Prostate gland (tissue), 2 donors: ENCODE results near the gene NISCH. TPM values are rescaled to one million over a fixed set of nuclear protein-coding genes. Genes with fewer than 3 reads are reported as not detected.

Experiments used
- DNase-seq: peaks from one replicate; pipeline ENCODE4 v3.0.0-alpha.2; 2019; ENCODE audit warnings: low spot score
- H3K27ac ChIP-seq, 2 donors: fragments of 200-600 bp; sonication (generic); 2 replicates each; pipeline ENCODE4 v1.5.1; 2017 to 2019
- H3K27me3 ChIP-seq: fragments of 200-600 bp; sonication (generic); replicated peaks from 2 replicates; pipeline ENCODE4 v1.5.1; 2019; ENCODE audit not compliant: insufficient read depth
- H3K36me3 ChIP-seq, 2 donors: fragments of 200-600 bp; sonication (generic); 1 replicate in 1 of 2; 2 replicates in 1 of 2; pipeline versions ENCODE4 v1.5.1 to v1.8.1; 2017 to 2019
- H3K4me1 ChIP-seq: fragments of 200-600 bp; sonication (generic); replicated peaks from 2 replicates; pipeline ENCODE4 v1.5.1; 2019
- H3K4me3 ChIP-seq, 2 donors: fragments of 200-600 bp; sonication (generic); 2 replicates each; pipeline ENCODE4 v1.5.1; 2017 to 2019
- H3K9me3 ChIP-seq: fragments of 200-600 bp; sonication (generic); 2 replicates; pipeline ENCODE4 v1.5.1; 2017
- CTCF ChIP-seq, 4 experiments: fragments of 200-600 bp in 2 of 4; fragments of 450-650 bp in 2 of 4; sonication (generic) in 2 of 4; IDR thresholded peaks; 1 replicate in 3 of 4; 2 replicates in 1 of 4; pipeline ENCODE4 v1.5.1; 2016 to 2019; ENCODE audit warnings: antibody characterized with exemption in 4 of 4, mild to moderate bottlenecking in 2 of 4, moderate library complexity in 2 of 4
- POLR2A ChIP-seq: fragments of 450-650 bp; IDR thresholded peaks from one replicate; pipeline ENCODE4 v1.6.1; 2016; ENCODE audit warnings: antibody characterized with exemption, mild to moderate bottlenecking
- POLR2AphosphoS5 ChIP-seq: sonication (generic); formaldehyde crosslinking; IDR thresholded peaks from one replicate; pipeline ENCODE4 v1.6.1; 2017; ENCODE audit warnings: antibody characterized with exemption
- WGBS: methylation state at CpG from one replicate; pipeline ENCODE4 v1.1.5; 2018; 5-methylcytosine and 5-hydroxymethylcytosine counted together
- intact Hi-C: fragments of 100-400 bp; cut with DNase I; formaldehyde crosslinking; loops from one replicate; pipeline ENCODE4 v1.14.2; 2022
- total RNA-seq, 2 donors: library from RNA; depleted of rRNA; stranded (reverse); fragments of >200 nt; gene quantifications; one replicate each; pipeline ENCODE4 v1.1.0, GENCODE V29; 2016

NISCH gene
- total RNA-seq, 2 donors from 2014 or later, result 107 to 277 TPM

- peaks cover 51 to 68% of the 10 kb centered on the region in 2 donors for H3K36me3 ChIP-seq
These were observed 22.3 kb downstream of the NISCH start for GRCh38 chr3:52477796-52478095.

DNA sequence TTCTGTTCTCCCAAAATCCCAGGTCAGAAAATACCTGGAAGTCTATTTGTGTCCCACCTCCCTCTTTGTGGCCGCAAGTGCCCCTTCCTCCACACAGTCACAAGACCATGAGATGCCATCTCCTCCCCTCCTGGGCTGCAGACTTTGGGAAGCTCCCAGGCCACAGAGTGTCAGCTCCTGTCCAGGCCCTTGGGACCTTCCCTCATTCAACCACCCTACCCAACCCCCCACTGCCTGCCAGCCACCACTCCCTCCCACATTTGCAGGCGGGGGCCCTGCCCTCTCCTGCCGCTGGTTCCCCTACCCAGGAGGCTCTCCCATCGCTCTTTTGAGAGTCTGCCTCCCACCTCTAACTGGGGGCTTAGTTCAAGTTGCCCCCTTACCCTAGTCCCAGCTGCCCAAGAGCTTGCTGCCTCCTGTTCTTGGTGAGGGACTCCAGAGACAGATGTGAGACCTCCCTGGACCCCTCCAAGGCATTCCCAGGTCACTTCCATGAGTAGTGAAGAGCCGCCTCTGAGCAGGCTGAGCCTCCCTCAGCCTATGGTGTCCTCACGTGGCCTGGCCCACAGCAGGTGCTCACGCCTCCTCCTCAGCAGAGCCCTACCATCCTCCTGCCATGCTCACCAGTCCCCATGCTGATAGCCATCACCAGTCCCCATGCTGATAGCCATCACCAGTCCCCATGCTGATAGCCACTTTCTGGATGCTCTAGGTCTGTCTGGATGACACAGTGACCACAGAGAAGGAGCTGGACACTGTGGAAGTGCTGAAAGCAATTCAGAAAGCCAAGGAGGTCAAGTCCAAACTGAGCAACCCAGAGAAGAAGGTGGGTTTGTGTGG, 23.9 kb downstream of the NISCH start:
- no peak for DNase-seq
- 92% methylated on average over 7 of the region's 7 CpGs for WGBS
- Histone ChIP-seq H3K27me3 (no peaks in the 10 kb centered on the region), H3K36me3 (peaks cover 45 to 60% of the 10 kb centered on the region in 2 donors), H3K27ac (peak overlapping the region in 1 of 2 donors; percentile 72), H3K4me1 (no peaks in the 10 kb centered on the region), H3K9me3 (no peaks in the 10 kb centered on the region), H3K4me3 (no peak overlapping the region)
- intact Hi-C loops, result loop anchor here (10.0 kb wide), 1 partner anchor 206 kb away; the partner anchor contains the start of genes GNL3 and PBRM1
- TF ChIP-seq CTCF (IDR thresholded peaks at IDR 0.05), result no peak
- TF ChIP-seq POLR2A, result no peak
- no peak for TF ChIP-seq POLR2AphosphoS5

More at GRCh38 chr3:52477796-52478095, 22.3 kb downstream of the NISCH start:
- no peaks in the 10 kb centered on the region for H3K27me3 ChIP-seq
- DNase-seq, result no peak
- no peak overlapping the region for H3K27ac ChIP-seq
- intact Hi-C loops, result loop anchor here (10.0 kb wide), 1 partner anchor 207 kb away; the partner anchor contains the start of genes GNL3 and PBRM1
- no peaks in the 10 kb centered on the region for H3K4me1 ChIP-seq
- 92% methylated on average over 6 of the region's 6 CpGs for WGBS
- TF ChIP-seq POLR2A, result no peak
- TF ChIP-seq POLR2AphosphoS5, result no peak
- no peak for TF ChIP-seq CTCF (IDR thresholded peaks at IDR 0.05)
- H3K4me3 ChIP-seq, result no peak overlapping the region
- no peaks in the 10 kb centered on the region for H3K9me3 ChIP-seq

DNA sequence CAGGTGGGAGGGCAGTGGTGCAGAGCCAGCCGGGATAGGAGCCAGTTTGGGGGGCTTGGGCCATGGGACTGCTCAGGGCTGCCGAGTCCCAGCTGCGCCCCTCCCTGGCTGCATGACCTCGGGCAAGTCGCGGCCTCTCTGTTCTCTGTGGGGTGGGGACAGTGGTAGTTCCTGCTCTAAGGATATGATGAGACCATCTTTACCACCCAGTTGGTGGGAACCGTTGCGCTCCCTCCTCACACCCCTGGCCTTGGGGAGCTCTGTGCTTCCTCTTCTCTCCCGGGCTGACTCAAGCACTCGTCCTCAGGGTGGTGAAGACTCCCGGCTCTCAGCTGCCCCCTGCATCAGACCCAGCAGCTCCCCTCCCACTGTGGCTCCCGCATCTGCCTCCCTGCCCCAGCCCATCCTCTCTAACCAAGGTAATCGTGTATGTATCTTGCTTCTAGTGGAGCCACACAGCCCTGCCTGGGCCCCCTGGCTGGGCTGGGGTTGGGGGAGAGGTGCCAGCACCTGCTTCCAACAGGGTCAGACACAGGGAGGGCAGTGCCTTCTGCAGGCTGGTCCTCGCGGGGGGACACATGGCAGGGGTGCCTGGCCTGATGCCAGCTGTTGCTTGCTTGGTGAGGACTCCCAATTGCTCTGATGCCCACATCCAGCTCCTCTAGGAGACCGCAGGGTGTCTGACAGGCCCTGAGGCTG, 24.6 kb downstream of the NISCH start:
- Histone ChIP-seq H3K9me3 (no peaks in the 10 kb centered on the region), H3K4me3 (no peak overlapping the region), H3K36me3 (peaks cover 41 to 56% of the 10 kb centered on the region in 2 donors), H3K27ac (peak overlapping the region; percentile 56 to 72), H3K4me1 (no peaks in the 10 kb centered on the region), H3K27me3 (no peaks in the 10 kb centered on the region)
- intact Hi-C loops, result loop anchor here (5.0 to 10.0 kb wide), 2 partner anchors 52 to 205 kb away; partner anchors contain the start of genes GNL3, NT5DC2 and PBRM1
- 78% methylated on average over 16 of the region's 16 CpGs for WGBS
- no peak for DNase-seq
- TF ChIP-seq CTCF (IDR thresholded peaks at IDR 0.05), result no peak
- no peak for TF ChIP-seq POLR2A
- no peak for TF ChIP-seq POLR2AphosphoS5

GRCh38 chr3:52480768-52481715, 25.6 kb downstream of the NISCH start:
- no peak overlapping the region for H3K4me3 ChIP-seq
- H3K27ac ChIP-seq, result peak overlapping the region; percentile 56 to 72
- TF ChIP-seq POLR2A, result no peak
- TF ChIP-seq CTCF (IDR thresholded peaks at IDR 0.05), result no peak
- no peaks in the 10 kb centered on the region for H3K27me3 ChIP-seq
- no peaks in the 10 kb centered on the region for H3K4me1 ChIP-seq
- WGBS, result 70% methylated on average over 27 of the region's 27 CpGs
- intact Hi-C loops, result loop anchor here (5.0 kb wide), 1 partner anchor 51 kb away; the partner anchor contains the start of gene NT5DC2
- H3K9me3 ChIP-seq, result no peaks in the 10 kb centered on the region
- no peak for DNase-seq
- H3K36me3 ChIP-seq, result peaks cover 39 to 47% of the 10 kb centered on the region in 2 donors
